ENCODE results near the gene TIMP2. TPM values are rescaled to one million over a fixed set of nuclear protein-coding genes. Genes with fewer than 3 reads are reported as not detected.

TIMP2 gene
- total RNA-seq, 1 donor from 2014 or later, result 535 TPM

- no peak for TF ChIP-seq CTCF (IDR thresholded peaks at IDR 0.05)
- Mint-ChIP-seq H3K4me3 (ENCODE audit: unreplicated experiment) (no peak overlapping the region), H3K4me1 (ENCODE audit: low read depth) (peaks cover 30% of the 10 kb centered on the region), H3K36me3 (ENCODE audit: low read depth) (peaks cover 40% of the 10 kb centered on the region), H3K9me3 (ENCODE audit: low read depth) (no peaks in the 10 kb centered on the region), H3K27me3 (ENCODE audit: low read depth) (no peaks in the 10 kb centered on the region), H3K27ac (ENCODE audit: unreplicated experiment) (peak overlapping the region; percentile 91)
- DNase-seq (ENCODE audit: low spot score), result no peak
These were observed 98.2 kb downstream of the TIMP2 start for GRCh38 chr17:78826836-78827509.

GRCh38 chr17:78826421-78826820 is 98.8 kb downstream of the TIMP2 start:
- Mint-ChIP-seq H3K4me3 (ENCODE audit: unreplicated experiment) (no peak overlapping the region), H3K27me3 (ENCODE audit: low read depth) (no peaks in the 10 kb centered on the region), H3K36me3 (ENCODE audit: low read depth) (peaks cover 42% of the 10 kb centered on the region), H3K27ac (ENCODE audit: unreplicated experiment) (peak overlapping the region; percentile 91), H3K9me3 (ENCODE audit: low read depth) (no peaks in the 10 kb centered on the region), H3K4me1 (ENCODE audit: low read depth) (peaks cover 32% of the 10 kb centered on the region)
- no peak for DNase-seq (ENCODE audit: low spot score)
- TF ChIP-seq CTCF (IDR thresholded peaks at IDR 0.05), result no peak

GRCh38 chr17:78825696-78826095 is 99.5 kb downstream of the TIMP2 start:
- no peak for DNase-seq (ENCODE audit: low spot score)
- no peaks in the 10 kb centered on the region for H3K27me3 Mint-ChIP-seq (ENCODE audit: low read depth)
- H3K9me3 Mint-ChIP-seq (ENCODE audit: low read depth), result no peaks in the 10 kb centered on the region
- TF ChIP-seq CTCF (IDR thresholded peaks at IDR 0.05), result no peak
- peak overlapping the region; percentile 91 for H3K27ac Mint-ChIP-seq (ENCODE audit: unreplicated experiment)
- no peak overlapping the region for H3K4me3 Mint-ChIP-seq (ENCODE audit: unreplicated experiment)
- peaks cover 42% of the 10 kb centered on the region for H3K36me3 Mint-ChIP-seq (ENCODE audit: low read depth)
- H3K4me1 Mint-ChIP-seq (ENCODE audit: low read depth), result peaks cover 32% of the 10 kb centered on the region

- DNase-seq (ENCODE audit: low spot score), result no peak
- peaks cover 32% of the 10 kb centered on the region for H3K4me1 Mint-ChIP-seq (ENCODE audit: low read depth)
These were observed 100.9 kb downstream of the TIMP2 start for GRCh38 chr17:78824240-78824639.

More at GRCh38 chr17:78824240-78824639, 100.9 kb downstream of the TIMP2 start:
- no peaks in the 10 kb centered on the region for H3K27me3 Mint-ChIP-seq (ENCODE audit: low read depth)
- H3K27ac Mint-ChIP-seq (ENCODE audit: unreplicated experiment), result no peak overlapping the region
- H3K4me3 Mint-ChIP-seq (ENCODE audit: unreplicated experiment), result no peak overlapping the region
- H3K36me3 Mint-ChIP-seq (ENCODE audit: low read depth), result peaks cover 42% of the 10 kb centered on the region
- no peaks in the 10 kb centered on the region for H3K9me3 Mint-ChIP-seq (ENCODE audit: low read depth)
- TF ChIP-seq CTCF (IDR thresholded peaks at IDR 0.05), result no peak
